Psoas muscle (tissue), 8 donors: ENCODE data around the gene ROPN1L. TPM values are rescaled to one million over a fixed set of nuclear protein-coding genes. Genes with fewer than 3 reads are reported as not detected.
"Not testable (repeated sequence)": the region's sequence is repeated elsewhere in the genome, so short reads cannot be mapped to it uniquely, and the experiment has no call there.

ENCODE experiments used
- ATAC-seq, 4 donors: fragments of 200-7000 bp; cut with Tn5 transposase; one replicate each; pipeline ENCODE4 v1.9.1; 2020; ENCODE audit warnings: moderate library complexity in 3 of 4, mild to moderate bottlenecking in 2 of 4
- DNase-seq, 2 donors: peaks; one replicate each; pipeline ENCODE4 v3.0.0-alpha.2; 2020
- H3K27ac ChIP-seq: fragments of 200-600 bp; one replicate; pipeline ENCODE4 v1.8.0; 2022
- H3K27me3 ChIP-seq, 3 donors: fragments of 200-600 bp in 1 of 3; one replicate each; pipeline versions ENCODE4 v1.6.1 to v1.8.0; 2013 to 2022; ENCODE audit warnings: low read length in 2 of 3, mild to moderate bottlenecking in 2 of 3, moderate library complexity in 1 of 3; ENCODE audit not compliant: insufficient read depth in 3 of 3
- H3K36me3 ChIP-seq, 2 donors: fragments of 200-600 bp in 1 of 2; one replicate each; pipeline versions ENCODE4 v1.6.1 to v1.8.0; 2013 to 2022; ENCODE audit warnings: low read depth in 1 of 2, mild to moderate bottlenecking in 1 of 2, moderate library complexity in 1 of 2; ENCODE audit not compliant: insufficient read depth in 1 of 2
- H3K4me1 ChIP-seq: fragments of 200-600 bp; one replicate; pipeline ENCODE4 v1.8.0; 2022
- H3K4me3 ChIP-seq: fragments of 200-600 bp; one replicate; pipeline ENCODE4 v1.8.0; 2022; ENCODE audit warnings: mild to moderate bottlenecking
- H3K9me3 ChIP-seq: fragments of 200-600 bp; one replicate; pipeline ENCODE4 v1.8.0; 2022
- WGBS, 3 donors: extraction: QIAGEN DNeasy Blood & Tissue Kit; methylation state at CpG; one replicate each; pipeline versions ENCODE4 v1.1.6 to v1.1.7; 2013; 5-methylcytosine and 5-hydroxymethylcytosine counted together
- intact Hi-C, 2 donors: fragments of 100-400 bp; cut with DNase I; formaldehyde crosslinking; loops; one replicate each; pipeline versions ENCODE4 v1.11.0 to v1.14.2; 2022
- long read RNA-seq, 2 donors: library from polyadenylated mRNA; unstranded; transcript quantifications; one replicate each; pipeline ENCODE4 v2.0.0, GENCODE V29; 2021
- polyA plus RNA-seq, 3 donors: library from polyadenylated mRNA; stranded (reverse); fragments of 200-250 nt; gene quantifications; one replicate each; pipeline ENCODE4 v1.2.3, GENCODE V29; 2013
- total RNA-seq, 4 donors: library from RNA; stranded (reverse); fragmentation: NEBNext Ultra II Directional in 2 of 4; extraction: Animal tissue kit (Norgen Biotek cat#: 25700) in 2 of 4; gene quantifications; one replicate each; pipeline versions ENCODE4 v1.2.1 to v1.2.4, GENCODE V29; 2021 to 2023
- TF ChIP-seq, protein P1 (sequence below): fragments of 200-600 bp; IDR thresholded peaks from one replicate; pipeline ENCODE4 v1.8.0; 2022; ENCODE audit warnings: antibody characterized with exemption
- donor health status: healthy with polysubstance abuse.
- donor health status: DM: no; HTN: no; CAD: no; lungs with moderate emphysema.
- donor health status: Bipolar disorder and iron deficiency.
- donor health status: healthy.
- donor health status: DM: yes; HTN: yes; CAD: no.
- donor health status: DM: no; HTN: no; CAD: no.
- donor health status: DM: no; HTN: no; CAD: no.
- donor health status: DM: yes; HTN: yes; CAD: no.

ROPN1L gene
- total RNA-seq (under 1 TPM in 1 of 4 donors, not detected in 3; 0.25 TPM), polyA plus RNA-seq (under 1 TPM in 2 of 3 donors, not detected in 1; 0.16 to 0.38 TPM)
- long read RNA-seq, donor 1, result 0 reads
- long read RNA-seq, donor 2, result 0 reads

DNA sequence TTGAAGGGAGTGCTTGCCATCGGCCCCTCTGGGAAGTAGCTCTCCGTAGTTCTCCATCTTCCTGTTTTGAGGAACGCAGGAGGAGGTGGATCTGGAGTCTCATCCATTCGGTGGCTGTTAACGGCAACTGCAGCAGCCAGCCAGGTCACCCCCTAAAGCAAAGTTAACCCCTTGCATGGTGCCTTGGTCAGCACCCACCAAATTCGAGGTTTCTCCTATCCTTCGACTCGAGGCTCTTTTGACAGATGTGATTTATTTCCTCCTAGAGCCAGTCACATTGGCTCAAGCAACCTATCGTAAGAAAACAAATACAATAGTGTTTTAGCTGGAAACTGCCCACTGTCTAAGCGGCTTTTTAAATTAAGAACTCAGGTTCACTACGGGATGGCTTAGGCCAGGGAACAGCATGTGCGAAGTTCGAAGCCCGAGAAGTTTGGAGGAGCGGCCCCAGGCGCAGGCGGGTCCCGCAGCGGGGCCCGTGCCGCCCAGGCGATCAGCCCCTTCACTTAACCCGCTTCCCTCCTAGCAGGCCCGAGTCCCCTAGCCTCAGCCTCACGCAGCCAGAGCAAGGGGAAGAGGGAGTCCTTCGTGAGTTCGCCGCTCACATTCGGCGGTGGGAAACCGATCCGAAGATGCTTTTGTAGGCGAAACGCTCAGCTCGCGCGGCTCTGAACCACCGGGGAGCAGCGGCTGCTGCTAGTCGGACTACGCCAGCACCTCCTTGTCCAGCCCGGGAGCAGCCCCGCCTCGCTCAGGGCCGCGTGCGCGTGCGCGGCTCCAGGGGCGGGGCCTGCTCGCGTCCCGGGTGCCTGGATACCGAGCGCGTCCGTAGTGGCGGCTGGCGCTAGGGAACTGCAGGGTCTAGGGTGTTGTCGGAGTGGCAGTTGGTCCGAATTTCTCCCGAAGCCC, at the start of gene ROPN1L:
TSS of gene ROPN1L (plus strand) at position 797 of the 909 bp plus-strand sequence. CDS start 289 bp downstream, outside the sequence.
- Histone ChIP-seq H3K27ac (peak within 1 kb of the TSS; percentile 69), H3K36me3 (peaks cover 0 to 23% of the 10 kb centered on the region in 2 donors), H3K4me1 (peaks cover 22% of the 10 kb centered on the region), H3K9me3 (no peaks in the 10 kb centered on the region), H3K27me3 (no peaks in the 10 kb centered on the region), H3K4me3 (peak within 1 kb of the TSS; percentile 79)
- WGBS, 3 donors, result 0 to 1% (median 1%) methylated on average over 54 to 63 of the region's 63 CpGs
- peak; percentile 95 to 97 (median 97) for ATAC-seq
- intact Hi-C loops, result no loop called here
- TF ChIP-seq, protein P1, sequence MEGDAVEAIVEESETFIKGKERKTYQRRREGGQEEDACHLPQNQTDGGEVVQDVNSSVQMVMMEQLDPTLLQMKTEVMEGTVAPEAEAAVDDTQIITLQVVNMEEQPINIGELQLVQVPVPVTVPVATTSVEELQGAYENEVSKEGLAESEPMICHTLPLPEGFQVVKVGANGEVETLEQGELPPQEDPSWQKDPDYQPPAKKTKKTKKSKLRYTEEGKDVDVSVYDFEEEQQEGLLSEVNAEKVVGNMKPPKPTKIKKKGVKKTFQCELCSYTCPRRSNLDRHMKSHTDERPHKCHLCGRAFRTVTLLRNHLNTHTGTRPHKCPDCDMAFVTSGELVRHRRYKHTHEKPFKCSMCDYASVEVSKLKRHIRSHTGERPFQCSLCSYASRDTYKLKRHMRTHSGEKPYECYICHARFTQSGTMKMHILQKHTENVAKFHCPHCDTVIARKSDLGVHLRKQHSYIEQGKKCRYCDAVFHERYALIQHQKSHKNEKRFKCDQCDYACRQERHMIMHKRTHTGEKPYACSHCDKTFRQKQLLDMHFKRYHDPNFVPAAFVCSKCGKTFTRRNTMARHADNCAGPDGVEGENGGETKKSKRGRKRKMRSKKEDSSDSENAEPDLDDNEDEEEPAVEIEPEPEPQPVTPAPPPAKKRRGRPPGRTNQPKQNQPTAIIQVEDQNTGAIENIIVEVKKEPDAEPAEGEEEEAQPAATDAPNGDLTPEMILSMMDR, result no peak
- DNase-seq, result peak; percentile 86 to 93

DNA sequence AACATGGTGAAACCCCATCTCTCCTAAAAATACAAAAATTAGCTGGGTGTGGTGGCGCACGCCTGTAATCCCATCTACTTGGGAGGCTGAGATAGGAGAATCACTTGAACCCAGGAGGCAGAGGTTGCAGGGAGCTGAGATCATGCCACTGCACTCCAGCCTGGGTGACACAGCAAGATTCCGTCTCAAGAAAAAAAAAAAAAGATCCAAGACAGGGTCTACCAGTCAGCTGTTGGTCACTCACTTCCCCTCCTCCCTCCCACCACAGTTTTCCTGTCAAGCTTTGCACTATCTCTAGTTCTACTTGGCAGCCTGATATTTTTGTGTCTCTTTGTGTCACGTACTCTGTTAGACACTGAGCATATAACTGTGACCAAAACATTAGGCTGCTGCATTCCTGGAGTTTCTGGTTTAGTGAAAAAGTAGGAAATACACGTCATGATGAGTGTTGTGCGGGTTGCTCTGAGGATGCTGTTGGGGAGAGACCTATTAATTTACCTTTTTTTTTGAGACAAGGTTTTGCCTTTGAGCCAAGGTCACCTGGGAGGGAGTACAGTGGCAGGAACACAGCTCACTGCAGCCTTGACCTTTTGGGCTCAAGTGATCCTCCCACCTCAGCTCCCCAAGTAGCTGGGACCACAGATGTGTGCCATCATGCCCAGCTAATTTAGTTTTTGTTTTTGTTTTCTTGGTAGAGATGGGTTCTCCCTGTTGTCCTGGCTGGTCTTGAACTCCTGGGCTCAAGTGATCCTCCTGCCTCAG, 48.9 kb upstream of the ROPN1L start:
- 78 to 92% (median 85%) methylated on average over 6 of the region's 6 CpGs for WGBS, 3 donors
- H3K9me3 ChIP-seq, H3K4me3 ChIP-seq, H3K4me1 ChIP-seq, intact Hi-C loops, ATAC-seq, DNase-seq, H3K27ac ChIP-seq, H3K27me3 ChIP-seq: not testable (repeated sequence)
- H3K36me3 ChIP-seq, result peaks cover 16 to 98% of the 10 kb centered on the region in 2 donors

DNA sequence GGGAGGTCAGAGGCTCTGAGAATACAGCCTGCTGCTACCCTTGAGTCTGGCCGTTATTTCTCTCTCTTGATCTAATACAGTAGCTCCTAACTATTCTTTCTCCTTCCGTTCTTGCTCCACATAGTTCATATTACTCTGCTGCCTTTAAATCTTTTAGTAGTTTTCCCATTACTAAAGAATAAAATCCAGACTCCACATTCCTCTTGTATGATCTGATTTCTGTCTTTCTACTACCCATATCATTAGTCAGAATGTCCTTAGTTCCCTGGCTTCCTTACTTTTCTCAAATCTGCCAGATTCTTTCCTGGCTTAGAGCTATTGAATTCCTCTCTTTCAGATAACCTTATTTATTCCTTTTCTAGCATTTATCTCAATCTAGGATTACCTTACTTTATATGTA, 48.2 kb upstream of the ROPN1L start:
- intact Hi-C loops, result no loop called here
- no peak for ATAC-seq
- H3K27me3 ChIP-seq, result no peaks in the 10 kb centered on the region
- 75 to 83% (median 81%) methylated on average over 2 of the region's 2 CpGs for WGBS, 3 donors
- no peak overlapping the region for H3K4me3 ChIP-seq
- peaks cover 16 to 98% of the 10 kb centered on the region in 2 donors for H3K36me3 ChIP-seq
- H3K4me1 ChIP-seq, result peaks cover 2% of the 10 kb centered on the region
- DNase-seq, result no peak
- no peaks in the 10 kb centered on the region for H3K9me3 ChIP-seq
- TF ChIP-seq, protein P1, result no peak
- peak overlapping the region; percentile 6 for H3K27ac ChIP-seq

DNA sequence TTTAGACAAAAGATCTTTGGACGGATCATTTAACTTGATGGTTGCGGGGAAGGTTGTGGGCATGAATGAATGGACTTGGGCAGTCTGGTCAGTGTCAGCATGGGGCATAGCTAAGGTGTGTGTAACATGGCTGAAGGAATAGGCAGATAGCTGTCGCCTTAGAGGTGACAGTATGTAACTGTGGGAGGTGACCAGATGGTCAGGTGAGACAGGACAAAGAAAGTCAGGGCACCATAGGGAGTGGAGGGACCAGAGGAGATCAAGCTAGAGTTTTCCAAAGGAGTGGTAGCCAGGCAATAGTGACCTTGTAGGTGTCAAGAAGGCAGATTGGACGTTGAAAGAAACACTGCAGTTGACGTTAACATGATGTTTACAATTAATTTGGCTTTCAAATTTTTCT, 45.1 kb upstream of the ROPN1L start:
- H3K27me3 ChIP-seq, result no peaks in the 10 kb centered on the region
- TF ChIP-seq, protein P1, result no peak
- intact Hi-C loops, result loop anchor here (5.0 kb wide), 1 partner anchor 36 kb away; no protein-coding TSS in a partner anchor
- H3K36me3 ChIP-seq, result peaks cover 15 to 86% of the 10 kb centered on the region in 2 donors
- peak in 1 of 4 donors; percentile 31 for ATAC-seq
- no peak overlapping the region for H3K4me3 ChIP-seq
- WGBS, 3 donors, result 76 to 78% (median 77%) methylated on average over 5 of the region's 5 CpGs
- H3K4me1 ChIP-seq, result peaks cover 24% of the 10 kb centered on the region
- no peak for DNase-seq
- H3K9me3 ChIP-seq, result no peaks in the 10 kb centered on the region
- peak overlapping the region; percentile 6 for H3K27ac ChIP-seq
